Right lung (tissue), 5 donors: ENCODE measurements around the gene RAB17. TPM values are rescaled to one million over a fixed set of nuclear protein-coding genes. Genes with fewer than 3 reads are reported as not detected.
"Not testable (repeated sequence)": the region's sequence is repeated elsewhere in the genome, so short reads cannot be mapped to it uniquely, and the experiment has no call there.

Experiments used
- DNase-seq, 2 donors: peaks; one replicate each; pipeline ENCODE4 v3.0.0-alpha.2; 2013
- polyA plus RNA-seq, 5 donors: library from polyadenylated mRNA; unstranded; fragments of 120-200 nt; gene quantifications; one replicate each; pipeline versions ENCODE4 v1.2.1 to v1.2.3, GENCODE V29; 2013; ENCODE audit warnings: inconsistent platforms in 1 of 5, low replicate concordance in 1 of 5; ENCODE audit not compliant: insufficient read length in 5 of 5, insufficient read depth in 1 of 5

The RAB17 gene
- polyA plus RNA-seq, 5 donors, result 13.3 to 18.1 (median 15.0) TPM

DNA sequence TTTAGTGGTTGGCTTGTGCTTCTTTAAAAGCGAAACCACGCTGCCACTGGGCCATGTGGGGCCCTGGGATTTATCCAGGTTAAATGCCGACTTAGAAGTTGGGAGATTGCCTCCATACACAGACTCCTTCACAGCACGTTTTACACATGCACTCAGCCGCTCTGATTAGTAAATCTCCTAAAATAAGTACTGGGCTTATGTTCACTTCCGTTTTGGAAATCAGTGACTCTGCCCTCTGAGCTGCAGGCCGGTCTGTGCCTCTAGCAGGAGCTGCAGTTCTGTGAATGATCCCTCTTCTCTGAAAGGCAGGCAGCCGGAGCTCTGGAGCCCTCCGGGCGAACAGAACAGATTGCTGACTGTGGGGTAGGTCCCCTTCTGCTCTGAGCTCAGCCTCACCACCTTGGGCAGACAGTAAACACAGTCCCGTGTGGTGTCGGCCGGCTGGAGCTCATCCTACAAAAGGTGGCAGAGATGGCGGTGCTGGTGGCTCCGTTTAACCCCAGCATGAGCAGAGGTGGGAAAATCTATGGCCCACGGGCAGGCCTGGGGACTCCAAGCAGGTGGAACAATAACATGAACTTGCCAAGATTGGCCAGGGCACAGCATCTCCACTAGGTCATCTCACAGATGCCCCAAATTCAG is 9.8 kb upstream of the RAB17 start:
- no peak for DNase-seq

DNA sequence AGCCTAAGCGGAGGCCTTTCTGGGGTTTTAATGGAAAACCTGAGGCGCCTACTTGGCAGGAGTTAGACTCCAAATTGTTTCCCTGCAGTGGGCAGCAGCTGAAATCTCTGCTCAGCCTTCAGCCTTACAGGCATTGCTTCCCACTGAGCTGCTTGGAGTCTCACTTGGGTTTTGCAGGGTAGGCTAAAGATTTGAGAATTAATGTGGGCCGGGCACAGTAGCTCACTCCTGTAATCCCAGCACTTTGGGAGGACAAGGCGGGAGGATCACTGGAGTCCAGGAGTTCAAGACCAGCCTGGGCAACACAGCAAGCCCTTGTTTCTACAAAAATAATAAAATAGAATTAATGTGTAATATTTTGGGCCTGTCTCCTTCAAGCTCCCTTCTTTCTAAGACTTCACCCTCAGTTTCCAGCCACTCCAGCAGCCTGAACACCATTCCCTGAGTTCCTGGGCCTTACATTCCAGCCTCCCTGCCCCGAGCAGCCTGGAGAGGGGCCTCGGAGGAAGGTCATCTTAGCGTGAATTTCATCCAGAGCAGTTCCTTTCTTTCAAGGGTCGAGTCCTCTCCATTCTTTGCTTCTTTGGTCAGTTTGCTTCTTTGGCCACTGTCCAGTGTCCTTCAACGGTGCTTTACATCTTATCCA is 9.1 kb upstream of the RAB17 start:
- DNase-seq, result no peak

DNA sequence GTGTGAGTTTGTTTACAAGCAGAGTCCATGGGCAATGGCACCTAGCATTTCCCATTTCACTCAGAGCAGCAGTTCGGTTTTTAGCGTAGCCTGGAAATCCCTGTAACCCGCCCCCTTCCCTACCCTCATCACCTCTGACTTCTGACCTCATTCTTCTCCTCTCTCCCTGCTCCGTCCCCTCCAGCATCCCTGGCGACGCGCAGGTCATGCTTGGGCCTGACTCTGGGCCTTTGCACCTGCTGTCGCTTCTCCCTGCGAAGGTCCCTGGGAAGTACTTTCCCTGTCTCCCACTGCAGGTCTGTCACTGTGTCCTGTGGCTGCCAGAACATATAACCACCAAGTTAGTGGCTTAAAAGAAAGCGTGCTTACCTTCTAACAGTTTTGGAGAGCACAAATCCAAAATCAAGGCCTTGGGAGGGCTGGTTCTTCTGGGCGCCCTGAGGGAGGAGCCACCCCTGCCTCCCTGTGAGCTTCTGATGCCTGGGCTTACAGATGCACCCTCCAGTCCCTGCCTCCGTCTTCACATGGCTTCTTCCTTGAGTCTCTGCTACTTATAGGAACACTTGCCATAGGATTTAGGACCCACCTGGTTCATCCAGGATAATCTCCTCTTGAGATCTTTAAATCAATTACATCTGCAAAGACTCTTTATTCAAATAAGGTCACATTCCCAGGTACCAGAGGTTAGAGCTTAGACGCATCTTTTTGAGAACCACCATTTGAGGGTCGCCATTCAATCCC is 8.1 kb upstream of the RAB17 start:
- DNase-seq, result no peak

DNA sequence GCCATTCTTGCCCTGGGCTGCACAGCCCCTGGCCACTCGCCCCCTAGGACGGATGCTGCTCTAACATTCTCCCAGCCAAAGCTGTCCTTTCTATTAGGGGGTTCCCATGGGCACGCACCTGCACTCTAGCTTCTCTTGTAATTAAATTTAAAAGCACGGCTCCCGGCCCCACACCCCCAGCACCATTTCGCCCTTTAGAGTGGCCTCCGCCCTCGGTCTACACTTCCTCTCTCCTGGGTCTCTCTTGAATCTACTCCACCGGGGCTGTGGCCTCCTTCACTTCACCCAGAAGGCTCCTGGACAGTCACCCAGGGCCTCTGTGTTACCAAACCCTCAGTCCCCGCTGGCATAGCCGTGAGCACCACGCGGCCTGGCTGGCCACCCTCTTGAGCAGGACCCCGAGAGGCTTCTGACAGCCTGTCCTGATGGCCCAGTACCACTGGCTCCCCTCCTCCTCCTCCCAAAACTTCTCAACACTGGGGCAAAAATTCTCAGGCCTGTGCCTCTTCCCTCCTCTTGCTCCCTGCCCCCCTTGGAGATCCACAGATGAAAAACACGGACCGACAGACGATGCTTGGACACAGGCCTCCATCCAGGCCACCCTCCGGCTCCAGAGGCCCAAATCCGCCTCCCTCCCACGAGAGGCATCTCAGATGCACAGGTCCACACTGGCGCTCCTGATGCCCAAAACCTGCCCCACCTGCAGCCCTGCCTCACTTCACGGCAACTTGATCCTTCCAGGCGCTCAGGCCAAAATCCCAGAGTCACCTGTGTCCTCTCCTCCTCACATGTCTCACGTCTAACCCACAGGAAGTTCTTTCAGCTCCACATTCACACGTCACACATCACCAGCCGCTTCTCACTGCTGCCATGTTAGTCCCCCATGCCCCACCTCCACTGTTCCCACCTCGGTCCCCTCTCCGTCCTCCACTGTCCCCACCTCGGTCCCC is 6.9 kb upstream of the RAB17 start:
- DNase-seq, result no peak

DNA sequence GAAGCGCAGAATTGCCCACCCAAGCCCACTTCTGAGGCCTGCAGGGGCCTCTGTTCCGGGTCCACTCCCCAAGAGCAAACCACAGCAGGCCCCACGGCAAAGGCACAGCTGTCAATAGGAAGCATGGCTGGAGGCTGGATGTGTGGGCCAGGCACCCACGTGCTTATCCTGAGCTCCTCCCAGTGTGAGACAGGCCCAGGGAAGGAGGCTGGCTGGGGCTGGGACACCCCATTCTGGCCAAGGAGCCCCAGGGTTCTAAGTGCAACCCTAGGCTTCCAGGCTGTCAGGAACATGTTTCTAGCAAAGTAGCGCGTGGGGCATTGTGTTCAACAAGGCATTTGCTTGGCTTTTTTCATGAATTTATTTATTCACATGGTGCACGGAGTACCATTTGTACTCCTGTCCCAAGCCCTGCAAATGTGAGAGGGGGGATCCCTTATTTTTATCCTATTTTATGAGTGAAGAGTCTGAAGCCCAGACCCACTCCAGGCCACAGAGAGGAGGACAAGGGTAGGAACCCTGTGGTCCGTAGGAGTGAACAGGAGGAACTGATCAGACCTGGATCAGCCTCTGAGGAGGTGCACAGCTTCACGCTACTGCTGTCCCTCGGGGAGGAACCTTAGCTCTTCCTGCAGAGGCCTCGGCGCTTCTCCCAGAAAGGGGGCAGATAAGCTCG is 6.1 kb upstream of the RAB17 start:
- no peak for DNase-seq

DNA sequence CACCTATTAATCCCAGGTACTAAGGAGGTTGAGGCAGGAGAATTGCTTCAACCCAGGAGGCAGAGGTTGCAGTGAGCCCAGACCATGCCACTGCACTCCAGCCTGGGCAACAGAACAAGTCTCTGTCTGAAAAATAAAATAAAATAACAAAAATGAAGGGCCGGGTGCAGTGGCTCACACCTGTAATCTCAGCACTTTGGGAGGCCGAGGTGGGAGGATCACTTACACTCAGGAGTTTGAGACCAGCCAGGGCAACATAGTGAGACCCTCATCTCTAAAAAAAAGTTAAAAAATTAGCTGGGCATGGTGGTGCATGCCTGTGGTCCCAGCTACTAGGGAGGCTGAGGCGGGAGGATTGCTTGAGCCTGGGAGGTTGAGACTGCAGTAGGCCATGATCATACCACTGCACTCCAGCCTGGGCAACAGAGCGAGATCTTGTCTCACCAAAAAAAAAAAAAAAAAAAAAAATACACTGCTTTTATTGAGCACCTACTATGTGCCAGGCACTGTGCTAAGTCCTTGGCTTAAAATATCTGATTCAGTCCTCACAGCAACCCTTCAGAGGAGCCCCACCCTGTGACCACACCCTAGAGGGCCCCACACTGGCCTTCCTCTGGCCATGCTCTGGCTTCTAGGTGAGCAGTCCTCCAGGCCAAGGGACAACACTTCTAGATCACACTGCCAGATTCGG is 5.4 kb upstream of the RAB17 start:
- not testable (repeated sequence) for DNase-seq

DNA sequence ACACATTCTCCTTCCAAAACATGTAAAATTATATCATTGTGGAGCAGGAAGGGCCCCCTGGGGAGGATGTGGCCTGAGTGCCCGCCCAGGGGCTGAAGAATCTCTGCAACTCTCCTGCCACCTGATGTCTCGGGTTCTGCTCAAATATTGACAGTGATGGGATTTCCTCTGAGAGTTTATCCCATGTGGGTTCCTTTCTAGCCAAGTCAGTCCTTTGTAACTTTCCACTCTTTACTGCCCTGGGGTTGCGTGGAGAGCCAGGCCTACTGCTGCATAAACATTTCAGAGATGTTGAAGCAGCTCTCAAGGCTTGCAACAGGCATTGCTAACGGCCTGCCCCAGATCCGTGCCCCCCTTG is 4.0 kb upstream of the RAB17 start:
- DNase-seq, result no peak

DNA sequence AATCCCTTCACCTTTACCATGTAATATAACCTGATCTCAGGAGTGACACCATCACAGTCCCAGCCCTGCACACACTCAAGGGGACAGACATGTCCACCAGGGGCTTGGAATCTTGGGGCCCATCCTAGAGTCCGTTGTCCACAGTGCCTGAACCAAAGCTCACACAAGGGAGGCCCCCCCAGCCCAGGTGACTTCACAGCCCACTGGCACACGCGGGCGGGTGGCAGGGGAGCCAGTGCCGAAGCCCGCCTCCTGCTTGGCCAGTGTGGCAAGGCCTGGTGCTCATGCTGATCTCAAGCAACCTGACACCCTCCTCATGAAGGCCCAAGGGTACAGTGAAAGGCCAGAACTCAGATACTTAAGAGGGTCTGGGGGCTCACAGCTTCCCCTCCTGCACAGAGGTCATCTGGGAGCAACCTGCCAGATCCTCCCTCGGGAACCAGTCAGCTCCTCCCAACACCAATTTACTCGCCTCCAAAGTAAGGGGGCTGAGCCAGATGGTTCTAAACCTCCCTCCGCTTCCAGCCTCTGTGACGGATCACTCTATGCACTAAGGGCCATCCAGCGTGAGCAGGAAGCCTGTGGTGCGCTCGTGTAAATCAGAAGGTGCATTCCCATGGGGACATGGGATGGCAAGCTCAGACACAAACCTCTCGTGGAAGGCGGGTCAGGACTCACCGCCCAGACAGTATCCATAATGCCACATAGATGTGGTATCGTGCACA is 3.2 kb upstream of the RAB17 start:
- no peak for DNase-seq

DNA sequence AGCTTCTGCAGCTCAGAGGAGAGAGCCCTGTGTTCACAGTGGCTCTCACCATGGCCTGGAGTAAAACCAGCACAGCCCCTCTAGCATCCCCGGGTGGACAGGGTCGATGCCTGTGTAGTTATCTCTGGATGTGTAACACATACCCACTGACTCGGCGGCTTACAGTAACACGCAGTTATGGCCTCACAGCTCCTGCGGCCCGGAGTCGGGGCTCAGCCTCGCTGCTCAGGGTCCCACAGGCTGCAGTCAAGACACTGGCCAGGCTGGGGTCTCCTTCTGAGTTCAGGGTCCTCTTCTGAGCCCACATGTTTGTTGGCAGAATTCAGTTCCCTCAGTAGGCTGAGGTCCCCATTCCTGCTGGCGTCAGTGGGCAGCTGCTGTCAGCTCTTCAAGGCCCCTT is 2.5 kb upstream of the RAB17 start:
- no peak for DNase-seq

DNA sequence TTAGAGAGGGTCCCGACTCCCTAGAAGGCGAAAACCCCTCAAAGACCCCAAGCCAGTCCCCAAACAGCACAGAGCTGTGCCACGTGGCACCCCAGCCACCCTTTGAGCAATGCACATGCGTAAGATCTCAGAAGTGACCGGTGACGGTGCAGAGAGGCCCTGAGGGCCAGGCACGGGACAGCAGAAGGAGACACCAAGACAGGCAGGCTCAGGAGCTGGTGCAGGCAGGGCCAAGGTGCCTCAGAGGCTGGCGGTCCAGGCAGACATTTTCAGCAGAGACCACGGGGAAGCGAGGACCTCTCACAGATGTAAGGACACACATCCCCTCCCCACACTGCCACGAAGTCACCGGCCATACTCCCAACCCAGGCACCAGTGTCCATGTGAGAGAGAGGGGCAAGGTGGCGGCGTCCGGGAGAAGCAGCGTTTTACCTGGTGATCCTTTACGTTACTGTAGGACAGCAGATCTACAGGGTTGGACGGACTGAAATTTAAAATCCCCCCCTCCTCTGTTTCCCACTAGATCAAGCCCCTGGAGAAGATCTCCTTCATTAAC is 2.0 kb upstream of the RAB17 start:
- DNase-seq, result no peak

DNA sequence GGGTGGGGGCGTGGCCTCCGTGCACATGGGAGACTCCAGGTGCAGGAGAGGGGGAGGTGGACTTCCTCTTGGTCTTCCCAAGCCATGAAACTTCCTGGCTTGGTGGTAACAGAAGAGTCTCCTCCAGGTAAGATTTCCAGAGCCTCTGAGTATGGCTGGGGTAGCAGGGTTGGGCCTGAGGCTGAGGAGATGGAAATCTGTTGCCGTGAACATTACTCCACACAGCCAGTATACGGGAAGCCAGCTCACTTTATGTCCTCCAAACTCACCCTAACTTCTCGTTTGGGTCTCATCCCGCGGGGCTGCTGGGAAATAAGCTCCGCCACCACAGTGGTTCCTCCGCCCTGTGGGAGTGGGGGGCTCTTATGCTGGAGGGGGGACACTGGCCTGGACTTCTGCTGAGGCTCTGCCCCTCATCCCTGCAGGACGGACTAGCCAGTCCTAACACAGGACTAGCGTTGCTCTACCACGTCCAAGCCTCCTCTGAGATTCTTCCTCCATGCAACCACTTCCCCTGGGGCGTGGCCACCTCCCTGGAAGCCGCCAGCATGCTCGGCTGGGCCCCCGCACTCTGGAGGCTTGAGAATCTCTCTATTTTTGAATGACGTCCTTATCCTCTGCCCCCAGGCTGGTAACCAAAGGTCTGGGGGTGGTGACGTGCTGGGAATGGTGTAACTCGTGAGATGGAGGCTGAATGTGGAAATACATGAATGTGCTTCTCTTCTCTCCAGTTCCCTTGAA is 777 bp upstream of the RAB17 start:
- DNase-seq, result no peak

DNA sequence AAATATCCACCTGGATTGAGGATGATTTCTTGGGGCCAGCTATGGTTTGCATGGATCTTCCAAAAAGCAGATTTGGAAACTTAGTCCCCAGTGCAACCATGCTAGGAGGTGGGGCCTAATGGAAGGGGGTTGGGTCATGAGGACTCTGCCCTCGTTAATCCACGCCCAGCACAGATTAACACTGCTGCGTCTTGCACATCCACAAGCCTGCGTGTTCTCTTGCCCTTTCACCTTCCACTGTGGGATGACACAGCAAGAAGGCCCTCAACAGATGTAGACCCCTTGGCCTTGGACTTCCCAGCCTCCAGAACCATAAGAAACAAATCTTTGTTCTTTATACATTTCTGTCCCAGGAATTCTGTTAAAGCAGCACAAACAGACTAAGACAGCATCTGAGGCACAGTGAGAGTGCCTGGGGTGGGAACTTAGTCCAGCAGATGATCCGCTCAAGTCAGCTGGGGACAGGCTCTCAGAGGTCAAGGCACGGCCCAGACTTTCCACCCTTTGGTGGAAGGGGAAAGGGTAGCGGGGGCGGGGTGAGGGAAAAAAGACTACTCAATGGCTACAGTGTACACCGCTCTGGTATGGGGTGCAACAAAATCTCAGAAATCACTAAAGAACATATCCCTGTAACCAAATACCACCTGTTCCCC is 2.4 kb downstream of the RAB17 start:
- DNase-seq, result no peak

DNA sequence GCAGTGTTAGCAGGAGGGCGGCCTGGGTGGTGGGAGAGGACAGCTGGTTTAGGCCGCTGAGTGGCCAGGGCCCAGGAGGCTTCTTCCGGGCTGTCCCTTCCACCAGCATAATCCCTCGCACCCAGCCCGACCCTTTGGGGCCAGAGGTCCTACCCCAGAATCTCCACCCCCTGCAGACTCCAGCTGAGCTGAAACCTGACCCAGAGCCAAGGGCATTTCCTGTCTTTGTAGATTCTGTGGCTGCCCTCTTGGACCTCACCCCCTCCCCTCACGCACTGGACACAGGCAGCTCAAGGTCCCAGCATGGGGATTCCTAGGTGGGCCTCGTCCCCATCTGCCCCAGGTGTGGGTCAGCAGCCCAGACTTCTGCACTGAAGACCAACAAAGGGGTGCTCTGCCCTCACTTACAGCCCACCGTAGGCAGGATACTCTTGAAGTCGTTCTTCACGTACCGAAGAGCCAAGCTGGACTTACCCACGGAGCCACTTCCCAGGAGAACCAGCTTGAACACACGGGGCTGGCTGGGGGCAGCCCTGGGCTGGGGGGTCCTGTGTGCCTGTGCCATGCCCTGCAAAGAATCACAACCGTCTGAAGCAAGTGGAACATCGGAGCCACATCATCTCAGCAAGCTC is 4.8 kb downstream of the RAB17 start:
- no peak for DNase-seq

DNA sequence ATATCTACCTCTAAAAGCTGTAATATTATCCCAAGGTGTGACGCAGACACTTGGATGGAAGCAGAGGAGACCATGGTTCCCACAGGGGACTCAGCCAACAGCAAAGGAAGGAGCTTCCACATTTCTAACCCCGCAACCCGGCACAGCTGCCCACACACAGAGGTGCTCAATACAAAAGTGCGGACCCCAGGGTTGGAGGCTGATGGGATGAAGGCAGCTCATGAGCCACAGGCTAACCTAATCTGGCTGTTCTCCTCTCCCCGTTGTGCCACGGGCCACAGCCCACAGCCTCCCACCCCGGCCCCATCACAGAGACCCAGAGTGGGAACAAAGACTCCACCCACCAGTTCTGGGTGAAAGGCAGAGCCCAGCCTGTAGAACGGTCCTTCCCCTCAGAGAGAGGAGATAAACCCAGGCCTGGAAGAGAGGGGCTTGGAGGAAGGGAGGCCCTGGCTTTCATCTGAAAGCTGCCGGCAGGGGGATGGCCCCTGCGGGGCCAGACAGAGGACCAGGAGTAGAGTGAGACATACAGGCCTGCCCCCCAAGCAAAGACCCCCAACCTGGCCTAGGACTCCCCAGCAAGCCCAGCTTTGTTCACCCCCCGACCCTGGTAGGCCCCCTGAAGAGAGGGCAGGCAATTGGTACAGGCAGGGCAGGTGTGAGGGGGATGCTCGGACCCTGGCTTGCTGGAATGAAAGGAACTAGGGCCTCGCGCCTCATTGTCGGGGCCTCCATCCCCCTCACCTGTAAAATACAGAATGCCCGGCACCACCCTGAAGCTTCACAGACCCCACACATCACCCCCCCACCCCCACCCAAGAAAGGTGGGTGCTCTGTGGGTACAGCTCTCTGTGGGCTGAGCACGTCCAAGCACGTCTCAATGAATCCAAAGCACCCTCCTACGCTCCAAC is 6.9 kb downstream of the RAB17 start:
- no peak for DNase-seq

DNA sequence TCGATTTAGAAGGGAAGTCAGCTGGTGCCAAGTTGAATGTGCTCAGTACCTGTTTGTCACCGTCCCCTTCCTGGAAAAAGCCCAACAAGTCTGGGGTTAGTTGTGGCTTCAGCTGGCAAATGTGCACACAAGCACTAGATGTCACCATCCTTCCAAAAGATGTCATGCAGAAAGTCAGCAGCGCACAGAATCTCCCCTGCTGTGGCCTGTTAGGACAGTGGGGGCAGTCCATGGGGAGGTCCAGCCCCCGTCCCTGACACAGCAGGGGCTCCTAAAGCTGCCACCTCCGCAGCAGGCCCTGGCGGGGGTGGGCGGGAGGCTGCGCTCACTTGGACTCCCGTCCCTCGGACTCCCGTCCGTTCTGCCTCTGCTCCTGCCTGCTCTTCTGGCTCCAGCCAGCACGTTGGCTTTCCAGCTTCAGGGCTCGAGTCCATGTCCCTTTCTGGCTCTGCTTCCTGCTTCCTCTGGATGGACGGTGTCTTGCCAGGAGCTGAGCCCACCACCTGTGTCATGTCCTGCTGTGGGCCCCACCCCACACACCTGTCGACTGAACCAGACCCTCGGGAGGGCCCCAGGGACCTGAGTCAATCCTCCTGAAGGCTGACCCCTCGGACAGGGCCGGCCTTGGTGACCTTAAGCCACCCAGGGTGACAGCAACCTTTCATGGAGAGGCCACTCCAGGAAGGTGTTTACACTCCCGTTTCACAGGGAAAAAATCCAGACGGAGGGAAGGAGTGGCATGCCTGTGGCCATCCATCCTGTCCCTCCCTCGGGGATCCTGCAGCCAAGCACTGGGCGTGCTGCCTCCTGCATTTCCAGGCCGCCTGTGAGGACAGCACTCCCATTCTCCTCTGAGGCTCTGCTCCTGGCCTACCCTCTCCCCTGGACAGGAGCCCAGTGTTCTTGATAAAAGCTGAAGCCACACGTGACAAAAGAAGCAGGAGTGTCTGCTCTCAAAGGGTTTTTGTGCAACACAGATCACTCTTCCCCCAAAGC is 8.5 kb downstream of the RAB17 start:
- DNase-seq, result peak; percentile 64 to 70

DNA sequence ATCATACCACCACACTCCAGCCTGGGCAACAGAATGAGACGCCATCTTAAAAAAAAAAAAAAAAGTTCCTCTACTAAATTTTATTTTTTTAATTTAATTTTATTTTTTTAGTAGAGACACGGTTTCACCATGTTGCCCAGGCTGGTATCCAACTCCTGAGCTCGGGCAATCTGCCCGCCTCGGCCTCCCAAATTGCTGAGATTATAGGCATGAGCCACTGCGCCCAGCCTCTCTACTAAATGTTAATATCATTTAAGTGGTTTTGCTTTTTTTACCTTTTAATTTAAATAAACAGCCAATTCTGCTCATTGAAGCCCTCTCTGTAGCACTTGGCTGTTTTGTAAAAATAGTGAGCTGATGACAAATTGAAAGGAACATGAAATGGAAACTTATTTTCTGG is 9.2 kb downstream of the RAB17 start:
- DNase-seq, result no peak
